ENCODE results near the gene ACTN1. TPM values are rescaled to one million over a fixed set of nuclear protein-coding genes. Genes with fewer than 3 reads are reported as not detected.

ACTN1 gene
- total RNA-seq, 1 donor from 2014 or later: 27.9 TPM

DNA sequence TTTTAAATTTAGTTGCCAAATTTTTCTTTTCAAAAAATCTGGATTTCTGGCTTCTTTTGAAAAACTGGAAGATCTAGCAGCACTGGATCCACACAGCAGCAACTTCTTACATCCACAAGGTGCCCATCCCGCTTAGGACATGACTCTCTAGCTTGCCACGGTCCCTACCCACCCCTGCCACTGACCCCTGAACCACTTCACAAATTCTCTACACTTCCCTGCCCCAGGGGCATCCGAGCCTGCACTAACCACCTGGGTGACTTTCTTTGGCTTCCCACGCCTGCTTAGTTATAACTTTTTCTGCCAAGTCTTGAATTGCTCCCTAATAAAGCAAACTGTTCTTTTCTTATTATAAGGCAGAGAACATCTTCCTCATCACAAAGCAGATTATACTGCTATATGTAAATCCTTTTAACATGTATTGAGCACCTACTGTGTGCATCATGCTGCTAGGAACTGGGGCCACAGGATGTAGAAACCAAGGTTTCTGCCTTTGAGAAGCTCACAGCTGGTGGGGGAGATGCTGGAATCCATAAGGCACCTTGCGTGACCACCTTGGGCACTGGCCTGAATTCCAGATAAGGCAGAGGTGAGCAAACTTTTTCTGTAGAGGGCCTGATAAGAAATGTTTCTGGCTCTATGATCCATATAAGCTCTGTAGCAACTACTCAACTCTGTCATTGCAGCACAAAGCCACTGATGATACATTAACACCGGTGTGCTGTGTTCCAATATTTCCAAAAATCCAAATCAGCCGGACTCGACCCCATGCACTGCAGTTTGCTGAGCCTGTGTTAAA, 59.8 kb downstream of the ACTN1 start:
- Mint-ChIP-seq H3K9me3 (no peaks in the 10 kb centered on the region), H3K36me3 (ENCODE audit: low read depth) (peaks cover 5% of the 10 kb centered on the region), H3K4me1 (ENCODE audit: low read depth) (peaks cover 11% of the 10 kb centered on the region), H3K27me3 (ENCODE audit: insufficient read depth) (no peaks in the 10 kb centered on the region), H3K27ac (no peak overlapping the region), H3K4me3 (no peak overlapping the region)
- intact Hi-C loops (cut with micrococcal nuclease): no loop called here
- DNase-seq (ENCODE audit: low spot score): no peak

DNA sequence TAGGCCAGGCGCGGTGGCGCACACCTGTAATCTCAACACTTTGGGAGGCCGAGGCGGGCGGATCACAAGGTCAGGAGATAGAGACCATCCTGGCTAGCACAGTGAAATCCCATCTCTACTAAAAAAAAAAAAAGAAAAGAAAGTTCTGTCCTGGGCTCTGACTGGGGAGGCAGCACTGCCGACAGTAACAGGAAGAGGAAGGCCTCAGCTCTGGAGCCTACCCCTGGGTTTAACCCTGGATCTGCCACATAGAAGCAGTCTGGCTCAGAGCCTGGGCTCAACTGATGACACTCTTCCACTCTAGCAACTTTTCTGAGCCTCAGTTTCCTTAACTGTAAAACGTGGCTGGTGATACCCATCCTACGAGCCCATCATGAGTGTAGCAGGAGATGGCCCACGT, 60.5 kb downstream of the ACTN1 start:
- no peaks in the 10 kb centered on the region for H3K9me3 Mint-ChIP-seq
- H3K4me3 Mint-ChIP-seq: no peak overlapping the region
- peaks cover 5% of the 10 kb centered on the region for H3K4me1 Mint-ChIP-seq (ENCODE audit: low read depth)
- intact Hi-C loops (cut with micrococcal nuclease): no loop called here
- no peak for DNase-seq (ENCODE audit: low spot score)
- H3K27ac Mint-ChIP-seq: no peak overlapping the region
- peaks cover 2% of the 10 kb centered on the region for H3K36me3 Mint-ChIP-seq (ENCODE audit: low read depth)
- H3K27me3 Mint-ChIP-seq (ENCODE audit: insufficient read depth): no peaks in the 10 kb centered on the region

DNA sequence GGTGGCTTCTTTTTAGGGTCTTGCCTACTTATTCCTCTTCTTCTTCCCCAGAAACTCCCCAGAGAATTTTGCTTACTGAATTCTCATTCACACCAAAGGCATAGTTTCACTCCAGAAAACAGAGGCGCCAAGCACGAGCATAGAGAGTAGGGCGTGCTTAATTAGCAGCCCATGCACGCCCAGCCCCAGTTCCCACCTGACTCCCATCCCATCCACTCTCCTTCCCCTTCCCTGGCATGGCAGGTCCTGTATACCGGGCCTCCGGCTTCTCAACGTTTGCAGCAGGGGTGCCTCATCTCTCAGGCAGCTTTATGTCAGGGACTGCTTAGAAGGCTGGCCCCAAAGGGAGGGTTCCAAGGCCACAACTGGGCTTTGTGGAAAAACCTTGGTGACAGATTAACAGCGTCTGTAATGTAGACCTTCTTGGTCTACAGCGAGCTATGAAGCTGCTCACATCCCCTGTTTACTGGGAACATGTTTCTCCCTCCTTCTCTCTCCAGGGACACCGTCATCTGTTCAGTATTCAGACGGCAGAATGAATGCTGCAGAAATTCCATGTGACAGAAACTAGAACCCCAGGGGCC, 62.7 kb downstream of the ACTN1 start:
- intact Hi-C loops (cut with micrococcal nuclease): no loop called here
- no peak for DNase-seq (ENCODE audit: low spot score)
- no peaks in the 10 kb centered on the region for H3K9me3 Mint-ChIP-seq
- H3K4me1 Mint-ChIP-seq (ENCODE audit: low read depth): peaks cover 4% of the 10 kb centered on the region
- no peaks in the 10 kb centered on the region for H3K27me3 Mint-ChIP-seq (ENCODE audit: insufficient read depth)
- H3K4me3 Mint-ChIP-seq: no peak overlapping the region
- no peak overlapping the region for H3K27ac Mint-ChIP-seq
- peaks cover 4% of the 10 kb centered on the region for H3K36me3 Mint-ChIP-seq (ENCODE audit: low read depth)

DNA sequence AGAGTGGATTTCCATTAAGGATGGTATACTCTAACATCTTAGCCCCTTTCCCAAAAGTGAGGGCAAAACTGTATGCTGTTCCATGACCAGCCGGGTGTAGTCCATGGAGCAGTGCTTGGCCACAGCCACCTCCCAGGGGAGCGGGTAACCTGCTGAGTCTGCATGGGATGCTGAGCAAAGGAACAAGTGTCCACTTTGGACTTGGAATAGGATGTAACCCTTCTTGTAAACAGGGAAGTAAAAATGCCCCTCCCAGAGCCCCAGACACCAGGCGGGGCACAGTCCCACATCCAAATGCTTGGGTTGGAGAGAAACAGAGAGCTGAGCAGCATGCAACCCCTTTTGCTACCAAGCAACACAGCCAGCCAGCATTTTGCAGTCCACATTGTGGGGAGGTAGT, 65.6 kb downstream of the ACTN1 start:
- intact Hi-C loops (cut with micrococcal nuclease): no loop called here
- no peak overlapping the region for H3K4me3 Mint-ChIP-seq
- H3K27ac Mint-ChIP-seq: no peak overlapping the region

DNA sequence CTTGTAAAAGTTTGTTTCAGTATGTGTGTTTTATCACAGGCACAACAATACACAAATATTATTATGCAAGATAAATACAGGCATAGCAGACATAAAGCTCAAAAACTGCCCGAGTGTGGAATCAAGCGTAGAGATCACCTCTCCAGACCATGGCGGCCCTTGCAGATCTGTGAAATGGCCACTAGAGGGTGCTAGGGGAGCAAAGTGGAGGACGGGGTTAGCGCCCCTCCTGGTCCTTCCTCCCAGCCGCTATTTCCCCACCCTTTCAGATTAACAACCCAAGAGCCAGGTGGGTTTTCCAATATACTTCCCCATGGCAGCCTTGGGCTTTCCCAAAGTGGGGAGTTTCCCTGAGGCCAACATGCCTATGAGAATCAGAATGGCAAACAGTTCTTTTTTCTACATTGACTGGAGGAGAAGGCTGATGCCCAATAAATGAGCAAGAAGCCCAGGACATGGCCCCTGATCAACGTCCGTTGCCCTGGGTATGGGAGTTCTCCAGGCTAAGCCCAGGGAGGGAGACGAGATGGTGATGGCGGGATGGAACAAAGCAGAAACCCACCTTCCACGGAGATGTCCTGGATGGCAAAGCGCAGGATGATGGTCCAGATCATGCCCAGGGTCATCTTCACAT, 67.4 kb downstream of the ACTN1 start:
- no peaks in the 10 kb centered on the region for H3K9me3 Mint-ChIP-seq
- H3K27me3 Mint-ChIP-seq (ENCODE audit: insufficient read depth): no peaks in the 10 kb centered on the region
- H3K4me3 Mint-ChIP-seq: no peak overlapping the region
- peaks cover 2% of the 10 kb centered on the region for H3K36me3 Mint-ChIP-seq (ENCODE audit: low read depth)
- H3K27ac Mint-ChIP-seq: peak overlapping the region; percentile 67
- intact Hi-C loops (cut with micrococcal nuclease): loop anchor here (1.0 to 2.0 kb wide), 4 partner anchors 49 to 196 kb away; partner anchors contain the start of gene ACTN1
- peak; percentile 67 for DNase-seq (ENCODE audit: low spot score)
- H3K4me1 Mint-ChIP-seq (ENCODE audit: low read depth): peaks cover 20% of the 10 kb centered on the region

More for the DNA sequence above, 65.6 kb downstream of the ACTN1 start:
- H3K27me3 Mint-ChIP-seq (ENCODE audit: insufficient read depth): no peaks in the 10 kb centered on the region
- no peaks in the 10 kb centered on the region for H3K9me3 Mint-ChIP-seq
- peaks cover 20% of the 10 kb centered on the region for H3K4me1 Mint-ChIP-seq (ENCODE audit: low read depth)
- H3K36me3 Mint-ChIP-seq (ENCODE audit: low read depth): peaks cover 4% of the 10 kb centered on the region
- no peak for DNase-seq (ENCODE audit: low spot score)

DNA sequence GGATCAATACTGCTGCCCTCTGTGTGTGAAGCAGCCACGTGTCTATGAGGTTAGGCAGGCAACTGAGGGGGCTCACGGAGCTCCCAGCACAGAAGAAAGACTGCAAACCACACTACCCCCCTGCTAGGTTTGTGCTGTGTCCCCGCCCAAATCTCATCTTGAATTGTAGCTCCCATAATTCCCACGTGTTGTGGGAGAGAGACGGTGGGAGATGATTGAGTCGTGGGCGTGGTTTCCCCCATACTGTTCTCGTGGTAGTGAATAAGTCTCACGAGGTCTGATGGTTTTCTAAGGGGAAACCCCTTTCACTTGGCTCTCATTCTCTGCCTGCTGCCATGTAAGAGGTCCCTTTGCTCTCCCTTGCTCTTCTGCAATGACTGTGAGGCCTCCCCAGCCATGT, 68.6 kb downstream of the ACTN1 start:
- H3K4me3 Mint-ChIP-seq: no peak overlapping the region
- DNase-seq (ENCODE audit: low spot score): no peak
- no peaks in the 10 kb centered on the region for H3K27me3 Mint-ChIP-seq (ENCODE audit: insufficient read depth)
- H3K27ac Mint-ChIP-seq: peak overlapping the region; percentile 16
- intact Hi-C loops (cut with micrococcal nuclease): loop anchor here (2.0 kb wide), 2 partner anchors 48 to 68 kb away; partner anchors contain the start of gene ACTN1
- H3K36me3 Mint-ChIP-seq (ENCODE audit: low read depth): peaks cover 2% of the 10 kb centered on the region
- peaks cover 20% of the 10 kb centered on the region for H3K4me1 Mint-ChIP-seq (ENCODE audit: low read depth)
- no peaks in the 10 kb centered on the region for H3K9me3 Mint-ChIP-seq

DNA sequence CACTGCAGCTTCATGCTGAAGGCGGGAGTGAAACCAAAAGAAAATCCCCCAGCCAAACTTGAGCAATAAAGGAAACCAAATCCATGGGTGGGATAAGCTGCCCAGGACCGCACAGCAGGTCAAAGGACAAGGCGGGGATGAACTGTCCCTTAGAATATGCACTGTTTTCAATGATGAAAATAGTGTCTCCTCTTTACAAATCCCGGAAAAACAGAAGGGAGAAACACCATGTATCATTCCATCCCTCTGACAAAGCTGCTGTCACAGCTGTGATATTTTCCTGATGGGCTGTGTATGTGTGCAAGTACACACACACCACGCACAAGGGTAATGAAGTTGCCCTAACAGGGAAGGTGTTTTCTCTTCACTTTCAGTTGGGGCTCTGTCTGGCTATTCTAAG, 70.3 kb downstream of the ACTN1 start:
- Mint-ChIP-seq H3K4me1 (ENCODE audit: low read depth) (peaks cover 20% of the 10 kb centered on the region), H3K9me3 (no peaks in the 10 kb centered on the region), H3K36me3 (ENCODE audit: low read depth) (peaks cover 2% of the 10 kb centered on the region), H3K27ac (no peak overlapping the region), H3K27me3 (ENCODE audit: insufficient read depth) (no peaks in the 10 kb centered on the region), H3K4me3 (no peak overlapping the region)
- DNase-seq (ENCODE audit: low spot score): no peak
- intact Hi-C loops (cut with micrococcal nuclease): no loop called here

DNA sequence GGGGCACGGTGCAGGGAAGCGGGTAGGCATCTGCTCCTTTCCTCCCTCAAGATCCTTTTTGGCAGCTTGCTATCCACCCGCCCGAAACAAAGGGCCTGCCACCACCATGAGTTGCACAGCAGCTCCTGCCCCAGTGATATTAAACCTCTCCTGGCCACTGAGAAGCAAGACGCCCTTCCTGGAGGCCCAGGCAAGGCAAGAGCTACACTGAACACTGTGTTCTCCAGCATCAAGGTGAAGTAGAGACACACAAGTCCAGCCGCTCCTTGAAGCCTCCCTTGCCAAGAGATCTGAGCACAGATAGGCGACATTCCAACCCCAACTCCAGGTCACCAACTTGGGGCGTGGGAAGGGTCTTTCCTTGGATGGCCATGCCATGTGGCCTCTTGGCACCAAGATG, 70.9 kb downstream of the ACTN1 start:
- H3K36me3 Mint-ChIP-seq (ENCODE audit: low read depth): peaks cover 2% of the 10 kb centered on the region
- H3K27ac Mint-ChIP-seq: no peak overlapping the region

DNA sequence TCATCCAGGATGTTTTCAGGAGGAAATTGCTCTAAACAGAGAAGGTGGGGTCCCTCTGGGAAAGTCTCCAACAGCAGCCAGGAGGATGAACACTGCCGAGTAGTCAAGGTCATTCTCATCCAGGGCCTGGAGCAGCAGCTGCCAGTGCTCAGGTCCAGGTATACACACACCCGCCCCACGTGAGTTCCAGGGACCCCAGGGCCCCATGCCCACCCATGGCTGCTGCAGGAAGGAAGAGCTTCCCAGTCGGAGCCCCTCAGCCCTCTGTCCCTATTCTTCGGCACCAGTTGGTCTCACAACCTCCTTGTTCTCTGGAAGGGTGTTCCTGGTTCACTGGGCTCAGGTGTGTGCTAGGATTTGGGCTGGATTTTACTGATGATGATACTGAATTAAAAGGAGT, 72.7 kb downstream of the ACTN1 start:
- Mint-ChIP-seq H3K4me1 (ENCODE audit: low read depth) (peaks cover 16% of the 10 kb centered on the region), H3K9me3 (no peaks in the 10 kb centered on the region), H3K27ac (no peak overlapping the region), H3K36me3 (ENCODE audit: low read depth) (peaks cover under 1% of the 10 kb centered on the region), H3K27me3 (ENCODE audit: insufficient read depth) (no peaks in the 10 kb centered on the region), H3K4me3 (no peak overlapping the region)
- no peak for DNase-seq (ENCODE audit: low spot score)
- intact Hi-C loops (cut with micrococcal nuclease): no loop called here

More for the DNA sequence above, 70.9 kb downstream of the ACTN1 start:
- intact Hi-C loops (cut with micrococcal nuclease): no loop called here
- no peak for DNase-seq (ENCODE audit: low spot score)
- Mint-ChIP-seq H3K4me3 (no peak overlapping the region), H3K4me1 (ENCODE audit: low read depth) (peaks cover 20% of the 10 kb centered on the region), H3K27me3 (ENCODE audit: insufficient read depth) (no peaks in the 10 kb centered on the region), H3K9me3 (no peaks in the 10 kb centered on the region)

DNA sequence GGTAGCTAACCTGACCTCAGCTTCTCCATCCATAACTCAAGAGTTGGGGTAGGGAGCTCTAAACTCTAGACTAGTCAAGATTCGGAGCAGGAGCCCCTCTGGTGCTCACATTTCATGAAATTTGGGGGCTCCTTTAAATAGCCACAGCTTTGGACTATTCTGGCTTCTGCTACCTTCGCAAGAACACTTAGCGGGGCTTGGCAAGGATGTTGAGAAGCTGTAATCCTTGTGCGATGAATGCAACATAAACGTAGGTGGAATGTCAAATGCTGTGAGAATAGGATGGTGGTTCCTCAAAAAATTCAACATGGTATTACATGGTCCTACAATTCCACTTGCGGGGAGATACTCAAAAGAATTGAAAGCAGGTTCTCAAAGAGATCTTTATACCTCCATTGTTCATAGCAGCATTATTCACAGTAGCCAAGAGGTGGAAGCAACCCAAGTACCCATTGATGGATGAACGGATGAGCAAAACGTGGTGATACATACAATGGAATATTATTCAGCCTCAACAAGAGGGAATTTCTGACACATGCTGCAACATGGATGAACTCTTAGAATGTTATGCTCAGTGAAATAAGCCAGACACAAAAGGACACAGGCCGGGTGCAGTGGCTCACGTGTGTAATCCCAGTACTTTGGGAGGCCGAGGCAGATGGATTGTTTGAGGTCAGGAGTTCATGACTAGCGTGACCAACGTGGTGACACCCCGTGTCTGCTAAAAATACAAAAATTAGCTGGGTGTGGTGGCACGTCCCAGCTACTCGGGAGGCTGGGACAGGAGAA, 73.8 kb downstream of the ACTN1 start:
- peaks cover 4% of the 10 kb centered on the region for H3K4me1 Mint-ChIP-seq (ENCODE audit: low read depth)
- H3K9me3 Mint-ChIP-seq: no peaks in the 10 kb centered on the region
- H3K36me3 Mint-ChIP-seq (ENCODE audit: low read depth): peaks cover 4% of the 10 kb centered on the region
- H3K27ac Mint-ChIP-seq: no peak overlapping the region
- no peaks in the 10 kb centered on the region for H3K27me3 Mint-ChIP-seq (ENCODE audit: insufficient read depth)
- no peak overlapping the region for H3K4me3 Mint-ChIP-seq
- no peak for DNase-seq (ENCODE audit: low spot score)
- intact Hi-C loops (cut with micrococcal nuclease): no loop called here

DNA sequence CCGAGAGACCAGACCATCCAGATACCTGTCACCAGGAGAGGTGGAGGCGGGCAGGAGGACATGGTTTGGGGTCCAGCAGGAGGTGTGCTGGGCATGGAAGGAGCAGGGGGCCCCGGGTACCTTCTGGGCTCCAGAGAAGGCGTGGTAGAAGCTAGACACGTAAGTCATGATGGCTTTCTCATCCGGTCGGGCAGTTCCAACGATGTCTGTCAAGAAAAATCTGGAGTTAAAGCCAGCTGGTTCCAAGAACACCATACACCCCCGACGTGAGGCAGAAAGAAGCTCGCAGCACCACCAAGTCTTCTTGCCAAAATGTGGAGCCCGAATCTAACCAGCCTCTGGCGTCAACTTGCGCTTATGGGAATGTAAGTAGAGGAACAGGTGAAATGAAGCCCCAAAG, 76.7 kb downstream of the ACTN1 start:
- H3K36me3 Mint-ChIP-seq (ENCODE audit: low read depth): peaks cover 10% of the 10 kb centered on the region
- no peak overlapping the region for H3K4me3 Mint-ChIP-seq
- peaks cover 19% of the 10 kb centered on the region for H3K4me1 Mint-ChIP-seq (ENCODE audit: low read depth)
- intact Hi-C loops (cut with micrococcal nuclease): no loop called here
- H3K27me3 Mint-ChIP-seq (ENCODE audit: insufficient read depth): peaks cover 6% of the 10 kb centered on the region
- no peaks in the 10 kb centered on the region for H3K9me3 Mint-ChIP-seq
- DNase-seq (ENCODE audit: low spot score): no peak
- H3K27ac Mint-ChIP-seq: no peak overlapping the region

DNA sequence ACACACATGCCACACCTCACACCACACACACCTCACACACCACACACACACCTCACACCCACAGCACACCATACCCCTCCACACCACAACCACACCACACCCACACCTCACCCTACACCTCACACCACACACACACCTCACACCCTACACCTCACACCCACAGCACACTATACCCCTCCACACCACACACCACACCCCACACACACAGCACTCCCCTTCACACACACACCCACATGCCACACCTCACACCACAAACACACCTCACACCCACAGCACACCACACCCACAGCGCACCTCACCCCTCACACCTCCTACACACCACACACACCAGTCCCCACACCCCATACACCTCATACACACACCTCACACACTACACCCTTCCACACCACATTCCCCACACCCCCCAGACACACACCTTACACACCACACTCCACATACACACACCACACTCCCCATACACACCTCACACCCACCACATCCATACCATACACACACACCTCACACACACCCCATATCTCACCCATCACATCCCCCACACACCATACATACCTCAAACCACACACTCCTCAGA, 80.0 kb downstream of the ACTN1 start:
- no peaks in the 10 kb centered on the region for H3K9me3 Mint-ChIP-seq
- H3K27me3 Mint-ChIP-seq (ENCODE audit: insufficient read depth): peaks cover 6% of the 10 kb centered on the region
- peaks cover 20% of the 10 kb centered on the region for H3K4me1 Mint-ChIP-seq (ENCODE audit: low read depth)
- no peak overlapping the region for H3K4me3 Mint-ChIP-seq
- H3K36me3 Mint-ChIP-seq (ENCODE audit: low read depth): peaks cover 10% of the 10 kb centered on the region
- intact Hi-C loops (cut with micrococcal nuclease): no loop called here
- H3K27ac Mint-ChIP-seq: peak overlapping the region; percentile 82
- no peak for DNase-seq (ENCODE audit: low spot score)

Data from activated T-helper 1 cell treated with anti-CD3 and anti-CD28 coated beads, Interleukin-12 subunit alpha, Interleukin-12 subunit beta, Interleukin-2, Interleukin-4 antibody, amounts not matched to agents 30 ng/mL and 10 ng/mL and 1 ng/mL, durations not matched to agents 14 hours and 24 hours and 36 hours (primary cell).